ENCODE results near the gene TNFSF15. TPM values are rescaled to one million over a fixed set of nuclear protein-coding genes. Genes with fewer than 3 reads are reported as not detected.

Gene TNFSF15
- total and polyA plus RNA-seq, 2 of the 4 experiments (the other 2 are of a cell fraction): 0.03 to 0.18 TPM

GRCh38 chr9:114759512-114760341 is 46.1 kb downstream of the TNFSF15 start:
- in situ Hi-C loops (cut with MboI; ENCODE audit: low sequenced_read_pairs): no loop called here

More at GRCh38 chr9:114759512-114760341, 46.1 kb downstream of the TNFSF15 start:
- Histone ChIP-seq H3K79me1 (ENCODE audit: low read depth in 1 of 2, low read length in 2 of 2) (no peaks in the 10 kb centered on the region), H3K9me3 (ENCODE audit: control insufficient read depth, insufficient read depth, low read length) (peaks cover 7% of the 10 kb centered on the region), H3K27ac (ENCODE audit: insufficient read depth, low read length) (no peak overlapping the region), H2AK9ac (replicated peaks; ENCODE audit: low read depth, low read length, poor library complexity) (no peak overlapping the region), H3K4me3 (ENCODE audit: insufficient read depth, low read depth, low read length) (no peak overlapping the region), H3K23ac (ENCODE audit: low read depth, low read length) (no peak overlapping the region), H3K27me3 (ENCODE audit: control insufficient read depth, insufficient read depth, low read length) (peaks cover 49% of the 10 kb centered on the region), H2BK5ac (ENCODE audit: low read depth, low read length, poor library complexity, severe bottlenecking) (no peak overlapping the region), H4K20me1 (ENCODE audit: insufficient read depth, low read length) (no peaks in the 10 kb centered on the region), H2BK120ac (ENCODE audit: low read depth, low read length) (no peak overlapping the region), H2AFZ (replicated peaks; ENCODE audit: low read length, poor library complexity) (no peak overlapping the region), H3K9ac (ENCODE audit: low read depth, low read length) (no peak overlapping the region), H4K5ac (ENCODE audit: low read depth, low read length) (no peak overlapping the region), H3K4me1 (ENCODE audit: control insufficient read depth, insufficient read depth, low read length) (no peaks in the 10 kb centered on the region), H3K14ac (replicated peaks; ENCODE audit: low read depth, low read length) (no peak overlapping the region), H4K8ac (ENCODE audit: low read depth in 2 of 2, low read length in 2 of 2) (no peak overlapping the region), H2BK15ac (ENCODE audit: low read depth, low read length) (no peak overlapping the region), H3K56ac (ENCODE audit: extremely low read depth, insufficient read depth, low read length) (no peak overlapping the region), H4K91ac (ENCODE audit: insufficient read depth, low read depth, low read length) (no peak overlapping the region), H3K18ac (ENCODE audit: low read depth, low read length) (no peak overlapping the region), H3K4ac (ENCODE audit: low read depth, low read length) (no peak overlapping the region), H3K36me3 (ENCODE audit: control insufficient read depth, insufficient read depth, low read length) (no peaks in the 10 kb centered on the region), H3K9me1 (ENCODE audit: insufficient read depth, low read length) (no peaks in the 10 kb centered on the region), H2BK20ac (ENCODE audit: low read depth, low read length) (no peak overlapping the region), H3K4me2 (ENCODE audit: low read depth, low read length) (no peak overlapping the region), H2AK5ac (ENCODE audit: low read depth, low read length) (no peak overlapping the region)
- ChIA-PET POLR2A (ENCODE audit: unreplicated experiment) (no interaction called here), CTCF (no interaction called here)
- dilution Hi-C loops (cut with HindIII; ENCODE audit: low sequenced_read_pairs, unreplicated experiment) (no loop called here), intact Hi-C loops (cut with micrococcal nuclease) (no loop called here)
- no peak for ATAC-seq (ENCODE audit: low read depth)
- DNase-seq: no peak
- 68% methylated on average over 6 of the region's 7 CpGs; no CpG with 5 or more reads in 1 of the 2 experiments for WGBS, 2 experiments (ENCODE audit: extremely low coverage in 2 of 2, insufficient read length in 1 of 2)
- TF ChIP-seq NFE2L2 (IDR thresholded peaks at IDR 0.05; ENCODE audit: low read depth, low read length): no peak
- TF ChIP-seq RFX5 (IDR thresholded peaks at IDR 0.05; ENCODE audit: low read depth, low read length): no peak
- TF ChIP-seq MAFK (IDR thresholded peaks at IDR 0.05; ENCODE audit: low read depth, low read length): no peak
- TF ChIP-seq CEBPB (IDR thresholded peaks at IDR 0.05; ENCODE audit: low read depth, low read length): no peak
- no peak for TF ChIP-seq RCOR1 (IDR thresholded peaks at IDR 0.05; ENCODE audit: insufficient replicate concordance, low read length)
- TF ChIP-seq FOS (IDR thresholded peaks at IDR 0.05; ENCODE audit: low read depth, low read length): no peak
- TF ChIP-seq MAZ (IDR thresholded peaks at IDR 0.05; ENCODE audit: borderline replicate concordance, low read depth, low read length): no peak
- TF ChIP-seq, protein P1, sequence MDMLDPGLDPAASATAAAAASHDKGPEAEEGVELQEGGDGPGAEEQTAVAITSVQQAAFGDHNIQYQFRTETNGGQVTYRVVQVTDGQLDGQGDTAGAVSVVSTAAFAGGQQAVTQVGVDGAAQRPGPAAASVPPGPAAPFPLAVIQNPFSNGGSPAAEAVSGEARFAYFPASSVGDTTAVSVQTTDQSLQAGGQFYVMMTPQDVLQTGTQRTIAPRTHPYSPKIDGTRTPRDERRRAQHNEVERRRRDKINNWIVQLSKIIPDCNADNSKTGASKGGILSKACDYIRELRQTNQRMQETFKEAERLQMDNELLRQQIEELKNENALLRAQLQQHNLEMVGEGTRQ (IDR thresholded peaks at IDR 0.05; ENCODE audit: low read depth, low read length): no peak
- no peak for TF ChIP-seq RAD21 (IDR thresholded peaks at IDR 0.05; ENCODE audit: low read length)
- TF ChIP-seq CHD1 (IDR thresholded peaks at IDR 0.05; ENCODE audit: low read depth, low read length): no peak
- no peak for TF ChIP-seq POLR2A (IDR thresholded peaks at IDR 0.05; ENCODE audit: low read depth, low read length)
- no peak for TF ChIP-seq ELK1 (IDR thresholded peaks at IDR 0.05; ENCODE audit: borderline replicate concordance, low read depth, low read length)
- TF ChIP-seq, protein P2, sequence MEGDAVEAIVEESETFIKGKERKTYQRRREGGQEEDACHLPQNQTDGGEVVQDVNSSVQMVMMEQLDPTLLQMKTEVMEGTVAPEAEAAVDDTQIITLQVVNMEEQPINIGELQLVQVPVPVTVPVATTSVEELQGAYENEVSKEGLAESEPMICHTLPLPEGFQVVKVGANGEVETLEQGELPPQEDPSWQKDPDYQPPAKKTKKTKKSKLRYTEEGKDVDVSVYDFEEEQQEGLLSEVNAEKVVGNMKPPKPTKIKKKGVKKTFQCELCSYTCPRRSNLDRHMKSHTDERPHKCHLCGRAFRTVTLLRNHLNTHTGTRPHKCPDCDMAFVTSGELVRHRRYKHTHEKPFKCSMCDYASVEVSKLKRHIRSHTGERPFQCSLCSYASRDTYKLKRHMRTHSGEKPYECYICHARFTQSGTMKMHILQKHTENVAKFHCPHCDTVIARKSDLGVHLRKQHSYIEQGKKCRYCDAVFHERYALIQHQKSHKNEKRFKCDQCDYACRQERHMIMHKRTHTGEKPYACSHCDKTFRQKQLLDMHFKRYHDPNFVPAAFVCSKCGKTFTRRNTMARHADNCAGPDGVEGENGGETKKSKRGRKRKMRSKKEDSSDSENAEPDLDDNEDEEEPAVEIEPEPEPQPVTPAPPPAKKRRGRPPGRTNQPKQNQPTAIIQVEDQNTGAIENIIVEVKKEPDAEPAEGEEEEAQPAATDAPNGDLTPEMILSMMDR (conservative IDR thresholded peaks at IDR 0.05; ENCODE audit: low read depth, low read length): no peak
- no peak for TF ChIP-seq BHLHE40 (IDR thresholded peaks at IDR 0.05; ENCODE audit: low read depth, low read length)
- TF ChIP-seq SMC3 (IDR thresholded peaks at IDR 0.05; ENCODE audit: low read depth, low read length): no peak
- no peak for TF ChIP-seq MXI1 (IDR thresholded peaks at IDR 0.05; ENCODE audit: borderline replicate concordance, low read depth, low read length)
- BruUV-seq (replicated peaks): no TSS peak

Data from IMR-90 (cell line).